IMR-90 (cell line): ENCODE results near the gene SLC43A2. TPM values are rescaled to one million over a fixed set of nuclear protein-coding genes. Genes with fewer than 3 reads are reported as not detected.

ENCODE experiments used
- ATAC-seq: fragments of 200-7000 bp; cut with Tn5 transposase; 2 replicates; pipeline ENCODE4 v1.9.1; 2020; ENCODE audit warnings: low read depth, mild to moderate bottlenecking, moderate library complexity
- BruUV-seq: library from RNA; stranded (reverse); fragments of 400-500 nt; replicated peaks from 2 replicates; lab custom pipeline; 2021; lab: Mats Ljungman, UMichigan
- CTCF ChIA-PET: fragments of 300-600 bp; formaldehyde crosslinking; extraction: SDS; loops from one replicate; lab custom pipeline; 2021; ENCODE audit warnings: antibody characterized with exemption; lab: Yijun Ruan, JAX
- POLR2A ChIA-PET: fragments of 300-600 bp; sonication (Branson Sonifier 250); formaldehyde crosslinking; loops from one replicate; lab custom pipeline; 2022; ENCODE audit warnings: antibody characterized with exemption; ENCODE audit not compliant: unreplicated experiment; lab: Charles Lee
- DNase-seq: peaks from one replicate; pipeline ENCODE4 v3.0.0; 2013
- H2AFZ ChIP-seq: replicated peaks from 2 replicates; pipeline ENCODE3; 2013; ENCODE audit warnings: low read length, mild to moderate bottlenecking; ENCODE audit not compliant: poor library complexity
- H2AK5ac ChIP-seq: 2 replicates; pipeline ENCODE4 v1.6.1; 2013; ENCODE audit warnings: low read depth, low read length, inconsistent platforms
- H2AK9ac ChIP-seq: replicated peaks from 2 replicates; pipeline ENCODE3; 2013; ENCODE audit warnings: mild to moderate bottlenecking, low read depth, low read length, moderate library complexity; ENCODE audit not compliant: poor library complexity
- H2BK120ac ChIP-seq: 2 replicates; pipeline ENCODE4 v1.6.1; 2013; ENCODE audit warnings: low read depth, low read length, inconsistent platforms
- H2BK15ac ChIP-seq: 3 replicates; pipeline ENCODE4 v1.6.1; 2013; ENCODE audit warnings: low read depth, low read length, inconsistent platforms
- H2BK20ac ChIP-seq: 2 replicates; pipeline ENCODE4 v1.6.1; 2013; ENCODE audit warnings: low read depth, mild to moderate bottlenecking, inconsistent platforms, low read length, moderate library complexity
- H2BK5ac ChIP-seq: 2 replicates; pipeline ENCODE4 v1.6.1; 2013; ENCODE audit warnings: mild to moderate bottlenecking, low read depth, low read length, inconsistent platforms; ENCODE audit not compliant: poor library complexity, severe bottlenecking
- H3K14ac ChIP-seq: replicated peaks from 2 replicates; pipeline ENCODE4 v1.6.1; 2013; ENCODE audit warnings: low read depth, low read length, inconsistent platforms
- H3K18ac ChIP-seq: 2 replicates; pipeline ENCODE4 v1.6.1; 2013; ENCODE audit warnings: low read depth, low read length, control low read depth
- H3K23ac ChIP-seq: 2 replicates; pipeline ENCODE4 v1.6.1; 2013; ENCODE audit warnings: low read depth, low read length, inconsistent platforms
- H3K27ac ChIP-seq: 2 replicates; pipeline ENCODE4 v1.5.1; 2013; ENCODE audit warnings: mild to moderate bottlenecking, control low read depth, low read length; ENCODE audit not compliant: insufficient read depth
- H3K27me3 ChIP-seq: 2 replicates; pipeline ENCODE4 v1.6.1; 2013; ENCODE audit warnings: low read length; ENCODE audit not compliant: control insufficient read depth, insufficient read depth
- H3K36me3 ChIP-seq: 2 replicates; pipeline ENCODE4 v1.6.1; 2013; ENCODE audit warnings: low read length, mixed read lengths; ENCODE audit not compliant: control insufficient read depth, insufficient read depth
- H3K4ac ChIP-seq: 2 replicates; pipeline ENCODE4 v1.6.1; 2013; ENCODE audit warnings: low read depth, low read length, inconsistent platforms
- H3K4me1 ChIP-seq: 2 replicates; pipeline ENCODE4 v1.6.1; 2013; ENCODE audit warnings: low read length, mixed read lengths; ENCODE audit not compliant: control insufficient read depth, insufficient read depth
- H3K4me2 ChIP-seq: 2 replicates; pipeline ENCODE4 v1.6.1; 2013; ENCODE audit warnings: low read depth, mild to moderate bottlenecking, control low read depth, low read length, moderate library complexity
- H3K4me3 ChIP-seq: 2 replicates; pipeline ENCODE4 v1.5.1; 2013; ENCODE audit warnings: low read depth, mild to moderate bottlenecking, control low read depth, low read length, moderate library complexity; ENCODE audit not compliant: insufficient read depth
- H3K56ac ChIP-seq: 2 replicates; pipeline ENCODE4 v1.6.1; 2013; ENCODE audit warnings: low read length, inconsistent platforms; ENCODE audit not compliant: insufficient read depth; ENCODE audit errors: extremely low read depth
- H3K79me1 ChIP-seq, 2 experiments: 2 replicates each; pipeline ENCODE4 v1.6.1; 2013; ENCODE audit warnings: low read length in 2 of 2, inconsistent platforms in 1 of 2, low read depth in 1 of 2
- H3K9ac ChIP-seq: 2 replicates; pipeline ENCODE4 v1.6.1; 2013; ENCODE audit warnings: low read depth, low read length, control low read depth
- H3K9me1 ChIP-seq: 2 replicates; pipeline ENCODE4 v1.6.1; 2013; ENCODE audit warnings: low read length, inconsistent platforms; ENCODE audit not compliant: insufficient read depth
- H3K9me3 ChIP-seq: 2 replicates; pipeline ENCODE4 v1.6.1; 2013; ENCODE audit warnings: low read length; ENCODE audit not compliant: control insufficient read depth, insufficient read depth
- H4K20me1 ChIP-seq: 2 replicates; pipeline ENCODE4 v1.6.1; 2013; ENCODE audit warnings: low read length, inconsistent platforms; ENCODE audit not compliant: insufficient read depth
- H4K5ac ChIP-seq: 2 replicates; pipeline ENCODE4 v1.6.1; 2013; ENCODE audit warnings: mild to moderate bottlenecking, low read depth, low read length, control low read depth
- H4K8ac ChIP-seq, 2 experiments: 2 replicates each; pipeline ENCODE4 v1.6.1; 2013; ENCODE audit warnings: low read depth in 2 of 2, low read length in 2 of 2, control low read depth in 1 of 2, inconsistent platforms in 1 of 2
- H4K91ac ChIP-seq: 2 replicates; pipeline ENCODE4 v1.6.1; 2013; ENCODE audit warnings: low read depth, low read length, inconsistent platforms; ENCODE audit not compliant: insufficient read depth
- BHLHE40 ChIP-seq: fragments of 150-350 bp; IDR thresholded peaks from 2 replicates; pipeline ENCODE4 v1.6.1; 2016; ENCODE audit warnings: mild to moderate bottlenecking, low read depth, low read length
- CEBPB ChIP-seq: IDR thresholded peaks from 2 replicates; pipeline ENCODE4 v1.6.1; 2012; ENCODE audit warnings: low read depth, low read length, improper control_type of control experiment
- CHD1 ChIP-seq: IDR thresholded peaks from 2 replicates; pipeline ENCODE4 v1.6.1; 2012; ENCODE audit warnings: low read depth, low read length, improper control_type of control experiment
- CTCF ChIP-seq: conservative IDR thresholded peaks from 2 replicates; pipeline ENCODE4 v1.5.1; 2012; ENCODE audit warnings: mild to moderate bottlenecking, low read depth, low read length, improper control_type of control experiment
- ELK1 ChIP-seq: fragments of 150-350 bp; IDR thresholded peaks from 2 replicates; pipeline ENCODE4 v1.6.1; 2016; ENCODE audit warnings: low read depth, mild to moderate bottlenecking, low read length, moderate library complexity, borderline replicate concordance
- FOS ChIP-seq: fragments of 150-350 bp; IDR thresholded peaks from 2 replicates; pipeline ENCODE4 v1.6.1; 2016; ENCODE audit warnings: low read depth, low read length
- MAFK ChIP-seq: IDR thresholded peaks from 2 replicates; pipeline ENCODE4 v1.6.1; 2012; ENCODE audit warnings: low read depth, low read length, improper control_type of control experiment
- MAZ ChIP-seq: IDR thresholded peaks from 2 replicates; pipeline ENCODE4 v1.6.1; 2012; ENCODE audit warnings: low read depth, mild to moderate bottlenecking, low read length, improper control_type of control experiment, moderate library complexity, borderline replicate concordance
- MXI1 ChIP-seq: IDR thresholded peaks from 2 replicates; pipeline ENCODE4 v1.6.1; 2012; ENCODE audit warnings: low read depth, mild to moderate bottlenecking, low read length, moderate library complexity, borderline replicate concordance
- NFE2L2 ChIP-seq: fragments of 150-350 bp; IDR thresholded peaks from 2 replicates; pipeline ENCODE4 v1.6.1; 2016; ENCODE audit warnings: low read depth, mild to moderate bottlenecking, low read length
- POLR2A ChIP-seq: IDR thresholded peaks from 2 replicates; pipeline ENCODE4 v1.6.1; 2012; ENCODE audit warnings: mild to moderate bottlenecking, low read depth, low read length
- RAD21 ChIP-seq: IDR thresholded peaks from 2 replicates; pipeline ENCODE4 v1.6.1; 2012; ENCODE audit warnings: low read length, improper control_type of control experiment
- RCOR1 ChIP-seq: IDR thresholded peaks from 2 replicates; pipeline ENCODE4 v1.6.1; 2012; ENCODE audit warnings: mild to moderate bottlenecking, low read length, improper control_type of control experiment; ENCODE audit not compliant: insufficient replicate concordance
- RFX5 ChIP-seq: IDR thresholded peaks from 2 replicates; pipeline ENCODE4 v1.8.0; 2012; ENCODE audit warnings: low read depth, mild to moderate bottlenecking, low read length, moderate library complexity
- SMC3 ChIP-seq: fragments of 150-350 bp; IDR thresholded peaks from 2 replicates; pipeline ENCODE4 v1.6.1; 2016; ENCODE audit warnings: low read depth, mild to moderate bottlenecking, antibody characterized with exemption, low read length, moderate library complexity
- USF2 ChIP-seq: fragments of 150-350 bp; IDR thresholded peaks from 2 replicates; pipeline ENCODE4 v1.6.1; 2017; ENCODE audit warnings: mild to moderate bottlenecking, antibody characterized with exemption, low read length, low read depth
- WGBS, 2 experiments: methylation state at CpG; one replicate each; pipeline versions ENCODE4 v1.1.5 to v1.1.7; 2013; ENCODE audit warnings: missing lambda C conversion rate in 2 of 2; ENCODE audit not compliant: insufficient read length in 1 of 2; ENCODE audit errors: extremely low coverage in 2 of 2; 5-methylcytosine and 5-hydroxymethylcytosine counted together
- dilution Hi-C: fragments of 300-500 bp; cut with HindIII; formaldehyde crosslinking; loops from one replicate; pipeline ENCODE4 v1.14.3; 2018; ENCODE audit warnings: low sequenced_read_pairs; ENCODE audit not compliant: unreplicated experiment
- in situ Hi-C: fragments of 300-500 bp; cut with MboI; formaldehyde crosslinking; loops from 3 replicates; pipeline ENCODE4 v1.14.3; 2019; ENCODE audit warnings: low sequenced_read_pairs, inconsistent platforms, mixed read lengths
- intact Hi-C: fragments of 100-400 bp; cut with micrococcal nuclease; formaldehyde crosslinking; loops from 2 replicates; pipeline ENCODE4 v1.10.0; 2022
- polyA plus RNA-seq, 3 experiments: library from polyadenylated mRNA; depleted of rRNA; stranded (reverse); fragments of >200 nt; gene quantifications; 2 replicates each; pipeline ENCODE4 v1.2.3, GENCODE V29; 2012; ENCODE audit warnings: low replicate concordance in 1 of 3
- total RNA-seq: library from RNA; depleted of rRNA; stranded (reverse); fragments of >200 nt; gene quantifications from 2 replicates; pipeline ENCODE4 v1.2.3, GENCODE V29; 2012

Gene SLC43A2
- total and polyA plus RNA-seq, 2 of the 4 experiments (the other 2 are of a cell fraction) = 3.8 to 9.0 TPM

GRCh38 chr17:1580979-1581676 lies 47.5 kb downstream of the SLC43A2 start:
- in situ Hi-C loops (no loop called here), dilution Hi-C loops (no loop called here), intact Hi-C loops (no loop called here)
- H4K20me1 ChIP-seq = no peaks in the 10 kb centered on the region
- no peak overlapping the region for H4K91ac ChIP-seq
- no peak overlapping the region for H3K56ac ChIP-seq
- no peak overlapping the region for H2AFZ ChIP-seq
- ChIA-PET CTCF (no interaction called here), POLR2A (no interaction called here)
- H3K79me1 ChIP-seq = no peaks in the 10 kb centered on the region
- no peak overlapping the region for H3K14ac ChIP-seq
- no peak overlapping the region for H3K23ac ChIP-seq
- H2AK9ac ChIP-seq = no peak overlapping the region
- ATAC-seq = no peak
- no peak for TF ChIP-seq USF2
- TF ChIP-seq CTCF = no peak
- no peak for TF ChIP-seq CHD1
- no peak for TF ChIP-seq NFE2L2
- TF ChIP-seq ELK1 = no peak
- no peak for TF ChIP-seq MAFK
- TF ChIP-seq BHLHE40 = no peak
- TF ChIP-seq RCOR1 = no peak
- no peak for TF ChIP-seq CEBPB
- no peak for TF ChIP-seq SMC3
- no peak for TF ChIP-seq FOS
- no peak for TF ChIP-seq RAD21
- TF ChIP-seq RFX5 = no peak
- no peak for TF ChIP-seq MAZ
- TF ChIP-seq MXI1 = no peak
- no peak for TF ChIP-seq POLR2A
- 0 out of 2 replicates have a peak, but pooled peaks cover 2% of the 10 kb centered on the region for H3K9me1 ChIP-seq
- no peak overlapping the region for H2BK15ac ChIP-seq
- H3K9me3 ChIP-seq = no peaks in the 10 kb centered on the region
- peaks cover 14% of the 10 kb centered on the region for H3K4me1 ChIP-seq
- no TSS peak for BruUV-seq
- H3K18ac ChIP-seq = no peak overlapping the region
- H3K4me3 ChIP-seq = no peak overlapping the region
- H2BK20ac ChIP-seq = no peak overlapping the region
- H2BK5ac ChIP-seq = no peak overlapping the region
- 89% methylated on average over 5 of the region's 19 CpGs; no CpG with 5 or more reads in 1 of the 2 experiments for WGBS, 2 experiments
- no peak overlapping the region for H3K4ac ChIP-seq
- DNase-seq = no peak
- H4K5ac ChIP-seq = no peak overlapping the region
- H3K27ac ChIP-seq = no peak overlapping the region
- no peak overlapping the region for H2BK120ac ChIP-seq
- H3K27me3 ChIP-seq = no peaks in the 10 kb centered on the region
- H3K36me3 ChIP-seq = no peaks in the 10 kb centered on the region
- no peak overlapping the region for H3K9ac ChIP-seq
- H2AK5ac ChIP-seq = no peak overlapping the region
- no peak overlapping the region for H4K8ac ChIP-seq
- no peak overlapping the region for H3K4me2 ChIP-seq
